GM21528 (cell line): ENCODE results near the gene CHCT1.
A peak's percentile ranks its signal among the peaks of the same experiment; 100 is the strongest.
"Not testable (repeated sequence)": the region's sequence is repeated elsewhere in the genome, so short reads cannot be mapped to it uniquely, and the experiment has no call there.

Experiments used
- ATAC-seq: cut with Tn5 transposase; IDR thresholded peaks from one replicate; pipeline ENCODE4 v1.9.1; 2021; ENCODE audit warnings: mild to moderate bottlenecking, moderate library complexity; ENCODE audit not compliant: unreplicated experiment, low FRiP score

Gene CHCT1

GRCh38 chr17:60398227-60398959, 23.9 kb upstream of the CHCT1 start:
- no peak for ATAC-seq

GRCh38 chr17:60401819-60402218, 20.5 kb upstream of the CHCT1 start:
- no peak for ATAC-seq

GRCh38 chr17:60403523-60403810, 18.8 kb upstream of the CHCT1 start:
- no peak for ATAC-seq

- ATAC-seq, result no peak
Observed at GRCh38 chr17:60403962-60404361, 18.3 kb upstream of the CHCT1 start.

GRCh38 chr17:60406887-60407286, 15.4 kb upstream of the CHCT1 start:
- ATAC-seq, result no peak

- no peak for ATAC-seq
Observed at GRCh38 chr17:60410001-60410400, 12.3 kb upstream of the CHCT1 start.

- no peak for ATAC-seq
Observed at GRCh38 chr17:60412701-60413100, 9.6 kb upstream of the CHCT1 start.

GRCh38 chr17:60415146-60415545, 7.1 kb upstream of the CHCT1 start:
- no peak for ATAC-seq

GRCh38 chr17:60416368-60416925, 5.8 kb upstream of the CHCT1 start:
- no peak for ATAC-seq

- not testable (repeated sequence) for ATAC-seq
Observed at GRCh38 chr17:60419003-60419402, 3.3 kb upstream of the CHCT1 start.

GRCh38 chr17:60419875-60420274, 2.4 kb upstream of the CHCT1 start:
- not testable (repeated sequence) for ATAC-seq

- peak; percentile 89 for ATAC-seq
Observed at GRCh38 chr17:60421273-60422161, 772 bp upstream of the CHCT1 start.

GRCh38 chr17:60423865-60424264, 1.6 kb downstream of the CHCT1 start:
- ATAC-seq, result no peak

GRCh38 chr17:60425626-60426025, 3.3 kb downstream of the CHCT1 start:
- ATAC-seq, result no peak

GRCh38 chr17:60426596-60426995, 4.3 kb downstream of the CHCT1 start:
- no peak for ATAC-seq

GRCh38 chr17:60428491-60428890, 6.2 kb downstream of the CHCT1 start:
- ATAC-seq, result not testable (repeated sequence)

GRCh38 chr17:60430561-60430960, 8.3 kb downstream of the CHCT1 start:
- ATAC-seq, result not testable (repeated sequence)

- not testable (repeated sequence) for ATAC-seq
Observed at GRCh38 chr17:60433021-60433997, 11.0 kb downstream of the CHCT1 start.

- no peak for ATAC-seq
Observed at GRCh38 chr17:60435244-60436167, 13.2 kb downstream of the CHCT1 start.
